Stimulated activated CD8-positive, alpha-beta memory T cell treated with anti-CD3 and anti-CD28 coated beads, Interleukin-12 subunit alpha, Interleukin-12 subunit beta, amount 100 ng/mL, for 4 hours (primary cell): Measurements from ENCODE around the gene ZNF664.

Source experiments
- DNase-seq: peaks from one replicate; pipeline ENCODE4 v3.0.0-alpha.2; 2020; ENCODE audit warnings: low read depth

ZNF664 gene

DNA sequence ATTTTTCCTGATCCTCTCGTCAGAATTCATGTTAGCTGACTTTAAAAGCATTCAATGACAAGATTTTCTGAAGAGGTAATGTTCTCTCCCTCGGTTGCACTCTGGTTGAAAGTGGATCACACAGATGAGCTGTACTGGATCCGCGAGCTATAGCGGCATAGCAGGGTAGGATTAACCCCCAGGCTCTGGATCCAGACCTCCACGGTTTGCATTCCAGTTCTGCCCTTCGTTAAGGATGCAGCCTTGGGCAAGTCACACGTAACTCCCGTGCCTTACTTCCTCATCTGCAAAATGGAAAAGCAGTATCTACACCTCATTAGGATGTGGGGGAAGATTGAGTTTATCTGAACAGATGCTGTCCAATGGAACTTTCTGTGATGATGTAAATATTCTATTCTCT, 14.1 kb upstream of the ZNF664 start:
- DNase-seq = no peak

DNA sequence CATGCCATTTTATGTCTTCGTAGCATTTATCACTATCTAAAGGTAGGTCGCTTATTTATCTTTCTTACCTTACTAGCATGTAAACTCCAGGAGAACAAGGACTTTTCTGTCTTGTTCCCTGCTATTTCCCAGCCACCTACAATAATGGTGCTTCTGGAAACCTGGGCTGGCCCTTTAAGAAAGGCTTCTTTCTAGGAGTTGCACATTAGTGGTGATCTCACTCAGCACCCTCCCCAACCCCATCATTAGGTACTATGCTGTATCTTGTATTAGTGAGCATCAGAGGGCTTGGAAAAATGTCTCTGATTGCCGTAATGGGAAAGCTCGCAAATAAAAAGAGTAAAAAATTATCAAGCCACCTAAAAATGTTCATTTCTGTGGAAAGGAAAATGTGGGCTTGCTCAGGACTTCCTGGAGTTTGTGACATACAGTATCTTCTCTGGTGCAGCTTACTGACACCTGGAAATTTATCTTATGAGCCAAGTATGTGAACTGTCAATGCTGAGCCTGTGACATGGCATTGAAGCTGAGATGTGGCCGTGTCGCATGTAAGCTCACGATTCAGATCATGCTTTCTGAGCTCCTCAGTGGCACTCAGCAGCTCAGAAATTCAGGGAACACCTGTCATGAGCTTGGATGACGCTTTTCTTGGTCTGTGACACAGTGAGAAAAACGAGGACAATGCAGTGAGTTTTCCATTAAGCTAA, 12.8 kb upstream of the ZNF664 start:
- DNase-seq = no peak

DNA sequence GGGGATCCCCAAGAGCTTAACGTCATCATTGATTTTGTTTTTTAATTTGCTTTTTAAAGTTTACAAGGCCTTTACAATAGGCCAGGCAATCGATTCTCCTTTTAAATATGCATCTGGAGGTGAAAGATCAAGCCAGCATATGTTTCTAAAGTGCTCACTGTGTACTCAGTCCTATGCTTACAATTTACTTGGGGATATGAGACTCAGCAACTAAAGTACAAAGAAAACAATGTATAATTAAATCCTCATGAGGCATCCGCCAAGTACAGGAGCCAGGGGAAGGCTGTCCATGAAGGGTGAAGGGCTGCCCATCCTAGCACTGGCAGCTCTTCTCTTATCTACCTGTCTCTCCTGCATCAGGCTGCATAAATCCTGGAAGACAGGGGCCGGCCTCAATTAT, 12.2 kb upstream of the ZNF664 start:
- no peak for DNase-seq

DNA sequence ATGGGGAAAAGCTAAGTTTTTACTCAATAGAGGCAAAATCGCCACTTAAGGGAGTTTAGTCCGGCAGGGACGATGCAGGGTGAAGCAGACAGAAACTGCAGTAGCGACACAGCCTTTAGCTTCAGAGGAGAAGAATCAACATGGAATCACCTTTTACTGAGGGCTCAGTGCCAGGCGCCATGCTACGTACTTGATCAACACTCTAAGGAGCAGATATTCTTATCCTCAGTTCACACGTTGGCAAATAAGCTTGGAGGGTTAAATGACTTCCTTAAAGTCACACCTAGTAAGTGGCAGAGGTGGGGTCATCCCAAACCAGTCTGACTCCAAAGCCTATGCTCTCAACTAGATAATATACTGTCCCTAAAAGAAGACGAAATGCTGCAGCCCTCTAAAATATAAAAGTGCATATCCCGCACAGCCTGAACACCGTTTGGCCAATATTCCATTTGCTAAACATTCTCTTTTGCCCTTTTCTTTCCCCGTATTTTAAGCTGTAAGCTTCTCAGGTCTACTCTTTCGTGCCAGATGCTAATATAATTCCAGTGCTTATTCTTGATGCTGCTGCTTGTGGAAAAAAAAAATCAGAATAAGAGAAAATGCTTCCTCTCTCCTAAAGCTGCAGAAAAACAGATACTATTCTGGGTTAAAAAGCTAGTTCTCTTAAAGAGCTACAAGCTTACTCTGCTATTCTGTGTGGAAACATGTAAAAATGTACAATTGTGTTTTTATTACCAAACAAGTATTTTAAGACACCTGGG, 11.2 kb upstream of the ZNF664 start:
- no peak for DNase-seq

DNA sequence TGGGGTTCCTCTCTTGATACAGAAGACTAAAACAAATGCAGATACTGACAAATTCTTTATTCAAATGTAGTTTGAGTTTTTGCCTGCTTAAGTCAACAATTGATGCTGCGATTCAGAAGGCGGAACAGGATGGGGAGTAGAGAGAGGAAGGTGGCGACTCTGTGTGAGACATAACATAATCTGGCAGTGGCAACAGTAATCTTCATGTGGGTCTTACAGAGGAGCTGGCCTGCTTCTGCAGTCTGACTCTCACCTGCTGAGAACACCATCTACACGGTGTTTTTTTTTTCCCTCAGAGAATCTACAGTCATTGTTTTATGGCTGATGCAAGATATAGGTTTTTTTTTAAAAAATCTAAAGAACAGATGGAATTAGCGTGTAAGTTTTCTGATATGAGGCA, 10.5 kb upstream of the ZNF664 start:
- DNase-seq = no peak

DNA sequence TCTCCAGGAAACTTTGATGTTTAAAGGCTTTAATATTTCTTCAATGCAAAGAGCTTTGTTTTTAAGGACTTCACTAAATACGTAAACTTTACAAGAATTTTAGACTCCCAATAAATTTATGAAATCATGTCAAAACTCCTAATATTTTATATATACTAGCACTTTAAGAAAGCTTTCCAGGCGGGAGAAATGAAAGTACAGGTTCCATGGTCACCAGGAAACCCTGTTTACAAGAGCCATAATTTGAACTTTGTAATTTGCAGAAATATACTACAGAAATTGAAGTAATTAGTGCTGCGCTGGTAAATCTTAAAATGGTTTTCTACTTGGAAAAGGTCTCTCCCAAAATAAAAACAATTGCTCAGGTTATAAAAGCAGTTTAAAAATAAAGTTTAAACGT, 9.2 kb upstream of the ZNF664 start:
- no peak for DNase-seq

DNA sequence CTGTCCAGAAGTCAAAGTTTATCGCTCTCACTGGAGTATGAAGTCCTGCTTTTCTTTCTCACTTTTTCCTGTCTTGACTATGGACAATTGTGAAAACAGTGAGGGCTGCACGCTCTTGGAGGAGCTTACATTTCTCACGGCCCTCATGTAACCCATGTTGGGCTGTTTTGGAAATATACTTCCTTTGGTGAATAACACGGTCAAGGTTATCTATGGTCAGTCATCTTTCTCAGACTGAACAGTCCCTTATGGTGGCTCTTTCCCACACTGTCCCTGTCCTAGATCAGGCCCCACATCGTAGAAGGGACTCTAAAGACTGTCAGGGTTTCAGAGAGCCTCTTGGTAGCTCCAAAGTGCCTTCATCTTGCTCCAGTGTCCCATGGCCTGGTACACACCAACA, 7.6 kb upstream of the ZNF664 start:
- DNase-seq = no peak

DNA sequence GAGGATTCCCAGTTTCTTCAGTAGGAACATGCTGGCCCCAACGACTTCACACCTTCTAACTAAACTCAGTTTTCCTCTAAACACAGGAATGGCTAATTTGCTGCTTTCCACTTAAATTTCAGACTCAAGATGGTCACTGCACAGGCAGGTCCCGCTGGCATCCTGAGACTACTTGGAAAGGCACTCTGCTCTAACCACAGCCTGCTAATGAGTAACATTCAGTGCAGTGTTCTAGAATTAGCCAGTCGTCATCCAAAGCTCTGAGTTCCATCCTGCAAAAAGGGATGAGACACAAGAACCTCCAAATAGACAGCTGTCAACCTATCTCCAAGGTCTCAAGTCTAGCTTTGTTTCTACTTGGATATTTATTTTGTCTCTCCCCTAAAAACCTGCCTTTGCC, 6.4 kb upstream of the ZNF664 start:
- no peak for DNase-seq

DNA sequence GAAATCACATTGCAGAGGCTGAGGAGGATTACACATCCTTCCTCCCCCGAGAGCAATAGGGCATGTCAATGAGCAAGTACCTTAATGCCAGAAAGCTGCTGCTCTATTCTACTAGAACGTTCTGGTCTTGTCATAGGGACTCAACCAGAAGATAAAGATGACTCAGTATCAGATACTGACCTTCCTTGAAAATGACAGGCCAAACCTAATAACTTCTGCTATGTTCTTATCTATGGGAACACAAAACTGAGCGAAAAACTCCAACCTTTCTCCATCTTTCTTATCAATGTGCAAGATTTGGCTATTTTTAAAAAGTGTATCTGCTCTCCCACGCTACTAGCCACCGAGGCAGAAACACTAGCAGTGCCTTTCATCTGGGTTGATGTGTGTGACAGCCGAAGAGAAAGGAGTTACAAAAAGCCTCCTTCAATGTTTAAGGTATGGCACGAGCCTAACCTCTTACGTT, 5.9 kb upstream of the ZNF664 start:
- DNase-seq = no peak

DNA sequence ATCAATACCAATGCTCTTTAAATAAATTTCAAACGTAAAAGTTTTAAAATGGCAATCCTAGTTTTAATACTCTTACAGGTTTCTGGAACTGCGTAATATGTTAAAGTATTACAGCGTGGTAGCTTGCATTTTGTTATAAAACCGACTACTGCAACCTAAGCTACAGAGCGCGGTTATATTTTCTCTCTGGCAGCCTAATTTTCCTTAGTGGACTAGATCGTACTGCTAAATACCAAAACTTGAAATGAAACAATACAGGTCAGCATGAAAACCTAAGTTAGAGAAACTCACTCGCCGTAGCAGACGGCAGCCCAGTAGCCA, 1.6 kb upstream of the ZNF664 start:
- no peak for DNase-seq

DNA sequence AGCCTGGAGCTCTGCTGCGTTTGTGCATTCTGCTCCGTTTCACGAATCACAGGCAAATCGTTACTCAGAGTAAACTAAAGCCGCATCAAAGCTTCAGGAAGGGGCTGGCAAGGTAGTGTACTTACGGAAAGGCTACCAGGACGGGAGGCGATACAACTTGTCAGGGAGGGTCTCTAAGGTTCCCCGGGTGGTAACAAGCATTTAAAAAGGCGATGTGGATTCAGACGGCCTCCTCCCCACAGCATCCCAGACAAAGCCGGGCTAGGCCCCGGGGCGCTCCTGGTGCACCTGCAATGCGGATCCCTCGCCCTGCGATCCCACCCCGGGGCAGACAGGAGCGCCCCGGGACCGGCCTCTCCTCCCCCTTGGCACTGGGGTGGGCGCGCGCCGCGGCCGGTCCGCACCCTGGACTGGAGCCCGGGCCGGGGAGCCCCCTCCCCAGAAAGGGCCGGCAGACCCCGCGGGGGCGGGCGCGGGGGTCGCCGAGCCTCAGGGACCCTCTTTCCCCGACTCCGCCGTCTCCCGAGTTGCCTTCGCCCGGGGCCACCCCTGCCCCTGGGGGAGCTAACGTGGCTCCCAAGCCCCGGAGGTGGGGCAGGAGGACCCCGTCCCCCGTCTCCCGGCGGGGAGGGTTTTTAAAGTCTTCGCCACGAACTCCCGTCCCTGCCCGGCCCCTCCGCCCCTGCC, 1.1 kb upstream of the ZNF664 start:
- peak; percentile 10 for DNase-seq

DNA sequence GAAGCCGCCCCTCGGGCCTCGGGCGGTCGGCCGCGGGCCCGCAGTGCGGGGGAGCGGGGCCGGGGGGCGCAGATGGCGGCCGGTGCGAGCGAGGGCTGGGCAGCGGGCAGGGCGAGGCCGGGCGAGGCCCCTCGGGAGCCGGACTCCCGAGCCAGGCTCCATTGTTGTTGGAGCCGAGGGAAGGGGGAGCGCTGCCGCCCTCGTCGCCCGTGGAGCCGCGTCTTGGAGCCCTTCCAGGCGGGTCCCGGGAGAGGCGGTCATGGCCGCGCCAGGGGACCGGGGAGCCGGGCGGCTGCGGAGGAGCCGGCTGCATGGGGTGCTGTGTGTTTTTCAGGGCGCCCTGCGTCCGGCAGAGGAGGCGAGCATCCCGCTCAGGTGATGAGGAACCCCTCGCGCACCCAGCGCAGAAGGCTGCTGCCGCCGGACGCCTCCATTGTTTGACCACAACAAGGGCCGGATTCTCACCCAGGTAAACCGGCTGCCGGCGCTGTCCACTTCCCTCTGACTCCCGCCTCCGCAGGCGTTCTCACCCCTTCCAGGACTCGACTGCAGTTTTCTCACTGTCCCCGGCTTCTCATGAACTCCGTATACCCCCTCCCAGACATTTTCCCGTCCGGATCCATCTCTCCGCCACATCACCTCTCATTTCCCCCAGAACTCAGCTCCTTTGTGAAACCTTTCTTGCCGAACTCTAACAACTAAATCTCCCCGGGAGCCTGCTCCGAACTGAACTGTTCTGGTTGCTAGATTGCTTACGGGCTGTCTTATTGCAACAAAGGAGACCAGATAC, 732 bp downstream of the ZNF664 start:
- DNase-seq = no peak

DNA sequence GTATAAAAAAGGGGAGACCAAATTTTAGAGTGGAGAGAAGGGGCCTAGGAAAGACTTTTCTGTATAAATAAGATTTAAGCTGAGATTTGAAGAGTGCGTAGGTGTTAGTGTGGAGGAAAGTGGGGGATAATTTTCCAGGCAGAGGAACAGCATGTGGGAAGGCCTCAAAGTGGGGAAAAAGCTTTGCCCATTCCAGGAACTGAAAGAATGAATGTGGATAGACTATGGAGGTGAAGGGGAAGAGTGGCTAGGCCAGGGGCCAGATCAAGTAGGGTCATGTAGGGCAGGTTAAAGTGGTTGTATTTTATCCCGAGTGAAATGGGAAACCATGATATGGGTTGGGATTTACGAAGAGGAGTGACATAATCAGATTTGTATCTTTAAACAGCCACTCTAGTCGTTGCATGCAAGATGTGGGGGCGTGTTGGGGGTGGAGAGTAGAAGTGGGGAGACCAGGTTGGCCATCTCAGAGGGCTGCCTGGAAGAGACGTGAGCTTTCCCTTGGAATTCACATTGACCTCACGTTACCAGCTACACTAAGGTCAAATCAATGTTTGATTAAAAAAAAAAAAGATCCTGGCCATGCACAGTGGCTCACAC, 3.3 kb downstream of the ZNF664 start:
- no peak for DNase-seq

DNA sequence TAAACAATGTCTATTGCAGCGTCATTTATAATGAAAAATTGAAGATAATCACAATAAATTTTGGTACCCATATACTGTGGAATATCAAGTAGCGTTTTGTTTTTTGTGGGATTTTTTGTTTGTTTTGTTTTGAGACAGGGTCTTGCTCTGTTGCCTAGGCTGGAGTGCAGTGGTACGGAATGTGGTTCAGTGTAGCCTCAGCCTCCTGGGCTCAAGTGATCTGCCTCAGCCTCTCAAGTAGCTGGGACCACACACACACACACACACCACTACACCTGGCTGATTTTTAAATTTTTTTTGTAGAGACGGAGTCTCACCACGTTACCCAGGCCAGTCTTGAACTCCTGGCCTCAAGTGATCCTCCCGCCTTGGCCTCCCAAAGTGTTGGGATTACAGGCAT, 6.6 kb downstream of the ZNF664 start:
- no peak for DNase-seq

DNA sequence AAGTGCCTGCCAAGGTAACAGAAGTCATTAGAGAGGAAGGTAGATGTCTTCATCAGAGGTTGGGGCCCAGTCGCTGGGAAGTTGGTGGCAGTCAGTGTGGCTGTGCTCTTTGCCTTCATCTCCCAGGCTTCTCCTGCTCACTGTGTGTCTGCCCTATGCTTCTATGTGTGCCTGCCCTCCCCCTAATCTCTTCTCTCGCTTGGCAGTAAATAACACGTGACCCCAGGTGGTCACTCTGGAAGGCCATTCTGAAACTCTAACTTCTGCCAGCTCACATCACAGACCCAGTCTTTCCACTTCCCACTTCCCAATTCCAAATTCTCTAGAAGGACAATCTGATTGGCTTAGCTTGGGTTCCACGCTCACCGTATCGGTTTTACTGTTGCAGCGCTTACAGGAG, 9.3 kb downstream of the ZNF664 start:
- DNase-seq = no peak

DNA sequence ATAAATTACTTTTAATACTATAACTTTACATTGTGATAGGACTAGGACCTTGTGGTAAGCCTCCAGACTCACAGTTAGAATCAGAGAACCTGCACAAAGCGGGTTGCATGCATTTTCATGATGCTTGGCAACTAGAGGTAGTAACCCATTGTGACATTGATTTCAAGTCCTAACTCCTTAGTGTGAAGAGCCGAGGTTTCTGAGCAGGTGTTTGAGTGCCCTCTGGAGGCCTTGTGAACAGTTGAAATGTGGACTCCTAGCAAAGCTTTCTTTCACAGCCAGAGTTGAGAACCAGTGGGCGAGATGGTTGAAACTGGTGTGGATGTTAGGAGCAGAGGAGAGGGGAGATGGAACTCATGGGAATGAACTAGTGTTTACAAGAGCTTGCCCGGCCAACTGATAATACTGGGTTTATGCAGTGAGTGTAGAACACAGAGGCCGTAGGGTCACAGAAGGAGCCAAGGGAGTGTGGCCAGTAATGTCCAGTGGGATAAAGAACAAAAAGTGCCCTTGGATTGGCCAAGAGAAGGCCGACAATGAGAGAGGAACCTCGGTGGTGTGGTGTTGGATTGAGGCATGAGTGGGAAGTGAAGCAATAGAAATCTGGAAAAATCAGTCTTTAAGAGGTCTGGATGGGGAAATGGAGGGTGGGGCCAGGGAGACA, 10.9 kb downstream of the ZNF664 start:
- no peak for DNase-seq

DNA sequence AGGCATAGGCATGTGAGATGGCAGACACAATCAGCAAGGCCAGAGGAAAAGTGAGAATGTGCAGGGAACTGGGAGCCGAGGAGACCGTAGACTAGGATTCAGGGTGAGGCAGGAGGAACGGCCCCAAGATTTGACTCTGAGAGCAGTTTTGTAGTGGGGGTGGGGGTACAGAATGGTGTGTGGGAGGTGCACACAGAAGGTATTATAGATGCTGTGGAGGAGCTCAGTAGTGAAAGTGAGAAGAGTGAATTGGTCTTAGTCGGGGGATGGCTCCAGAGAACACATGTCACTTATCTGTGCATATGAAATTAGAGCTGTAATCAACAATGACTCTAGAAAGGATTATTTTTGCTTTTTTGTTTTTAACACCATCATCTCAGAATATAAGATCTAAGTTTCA, 11.9 kb downstream of the ZNF664 start:
- DNase-seq = no peak

DNA sequence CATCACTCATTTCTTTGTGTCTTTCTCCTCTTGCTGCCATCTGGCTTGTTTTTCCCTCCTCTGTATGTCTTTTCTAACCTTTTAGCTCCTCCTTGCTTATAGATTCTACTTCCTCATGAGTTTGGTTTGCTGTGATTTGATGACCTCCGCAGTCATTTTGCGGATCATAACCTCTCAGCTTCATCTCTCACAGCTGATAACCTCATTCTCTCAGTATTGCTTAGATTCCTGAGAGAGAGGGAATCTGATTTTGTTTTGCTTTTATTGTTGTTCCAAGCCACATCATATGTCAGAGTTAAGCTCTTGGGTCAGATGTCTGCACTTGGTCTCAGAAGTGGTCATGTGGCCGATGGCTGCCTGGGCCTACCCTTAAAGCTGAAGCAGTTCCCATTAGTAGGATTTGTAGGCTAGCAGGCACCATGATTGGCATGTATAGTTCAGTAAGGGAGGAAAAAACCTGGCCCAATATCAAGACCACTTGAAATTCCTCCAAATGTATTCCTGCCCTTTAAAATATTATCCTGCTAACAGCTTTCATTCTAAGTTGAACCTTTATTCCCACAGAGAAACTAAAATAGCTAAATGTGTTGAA, 13.5 kb downstream of the ZNF664 start:
- no peak for DNase-seq

DNA sequence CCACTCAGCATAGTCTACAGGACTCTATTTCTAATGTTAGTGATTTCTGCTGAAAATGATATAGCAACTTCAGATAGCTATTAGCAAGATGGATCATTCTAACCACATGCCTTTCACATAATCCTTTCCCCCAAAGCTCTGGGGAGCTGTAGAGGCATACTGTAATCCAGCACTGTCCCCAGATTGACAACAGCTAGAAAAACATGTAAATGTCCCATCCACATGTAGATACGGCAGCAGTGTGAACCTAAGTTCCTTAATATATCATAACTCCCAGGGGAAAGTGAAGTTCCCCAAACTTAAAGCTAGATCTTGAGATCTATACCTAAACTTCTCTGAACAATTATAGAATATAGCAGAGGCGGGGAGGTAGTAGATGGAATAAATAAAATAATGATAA, 14.0 kb downstream of the ZNF664 start:
- DNase-seq = no peak

DNA sequence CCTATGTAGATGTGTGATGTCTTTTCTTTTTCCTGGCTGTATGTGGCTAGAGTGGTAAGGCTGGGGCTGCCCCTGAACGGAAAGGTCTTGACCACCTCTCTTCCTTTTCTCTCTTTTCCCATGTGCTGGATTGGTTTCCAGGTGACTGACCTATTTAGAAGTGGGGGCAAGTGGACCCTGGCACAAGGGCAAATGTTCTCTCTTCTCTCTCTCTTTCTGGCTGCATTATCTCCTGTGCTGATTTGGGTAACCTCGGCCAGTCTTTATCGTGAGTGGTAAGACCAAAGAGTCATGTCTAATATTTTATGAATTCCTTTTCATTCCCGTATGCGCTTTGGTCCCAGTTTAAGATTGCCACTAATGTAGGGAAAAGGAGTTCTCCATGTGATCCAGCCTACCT, 16.2 kb downstream of the ZNF664 start:
- no peak for DNase-seq

DNA sequence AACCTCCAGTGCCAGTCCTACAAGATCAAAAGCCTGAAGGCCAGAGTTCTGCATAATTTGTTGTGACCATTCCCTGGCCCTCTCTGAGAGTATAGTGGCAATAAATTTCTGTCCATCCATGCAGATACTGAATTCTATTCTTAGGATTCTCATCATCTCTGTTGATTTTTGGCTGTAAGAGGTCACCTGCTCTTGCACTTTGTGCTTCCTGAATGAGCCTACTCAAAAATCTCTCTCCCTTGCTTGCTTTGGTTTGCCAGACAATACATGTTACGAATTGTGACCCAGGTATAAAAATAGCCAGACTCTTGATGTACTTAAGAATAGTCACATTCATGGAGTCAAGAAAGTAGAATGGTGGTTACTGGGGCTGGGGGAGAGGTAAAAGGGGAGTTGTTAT, 16.7 kb downstream of the ZNF664 start:
- no peak for DNase-seq
